ENCODE data around the gene OTUD5.
"Not testable (repeated sequence)": the region's sequence is repeated elsewhere in the genome, so short reads cannot be mapped to it uniquely, and the experiment has no call there.

The OTUD5 gene, protein sequence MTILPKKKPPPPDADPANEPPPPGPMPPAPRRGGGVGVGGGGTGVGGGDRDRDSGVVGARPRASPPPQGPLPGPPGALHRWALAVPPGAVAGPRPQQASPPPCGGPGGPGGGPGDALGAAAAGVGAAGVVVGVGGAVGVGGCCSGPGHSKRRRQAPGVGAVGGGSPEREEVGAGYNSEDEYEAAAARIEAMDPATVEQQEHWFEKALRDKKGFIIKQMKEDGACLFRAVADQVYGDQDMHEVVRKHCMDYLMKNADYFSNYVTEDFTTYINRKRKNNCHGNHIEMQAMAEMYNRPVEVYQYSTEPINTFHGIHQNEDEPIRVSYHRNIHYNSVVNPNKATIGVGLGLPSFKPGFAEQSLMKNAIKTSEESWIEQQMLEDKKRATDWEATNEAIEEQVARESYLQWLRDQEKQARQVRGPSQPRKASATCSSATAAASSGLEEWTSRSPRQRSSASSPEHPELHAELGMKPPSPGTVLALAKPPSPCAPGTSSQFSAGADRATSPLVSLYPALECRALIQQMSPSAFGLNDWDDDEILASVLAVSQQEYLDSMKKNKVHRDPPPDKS

DNA sequence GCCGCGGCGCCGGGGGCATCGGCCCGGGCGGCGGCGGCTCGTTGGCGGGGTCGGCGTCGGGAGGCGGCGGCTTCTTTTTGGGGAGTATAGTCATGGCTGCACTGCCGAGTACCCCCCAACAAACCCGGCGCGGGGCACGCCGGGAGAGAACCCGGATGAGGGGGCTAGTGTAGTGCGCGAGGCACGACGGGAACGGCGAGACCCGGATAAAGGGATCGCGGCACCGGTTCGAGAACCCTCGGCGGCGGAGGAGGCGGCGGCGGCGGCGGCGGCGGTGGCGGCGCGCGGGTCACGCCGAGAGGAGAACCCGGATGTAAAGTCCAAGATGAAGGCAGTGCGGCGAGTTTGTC lies at the start of gene OTUD5:
OTUD5 (minus strand) TSS at position 131 of the 350 bp plus-strand sequence; CDS start at position 94, 37 bp downstream.
- DNase-seq: peak; percentile 78

DNA sequence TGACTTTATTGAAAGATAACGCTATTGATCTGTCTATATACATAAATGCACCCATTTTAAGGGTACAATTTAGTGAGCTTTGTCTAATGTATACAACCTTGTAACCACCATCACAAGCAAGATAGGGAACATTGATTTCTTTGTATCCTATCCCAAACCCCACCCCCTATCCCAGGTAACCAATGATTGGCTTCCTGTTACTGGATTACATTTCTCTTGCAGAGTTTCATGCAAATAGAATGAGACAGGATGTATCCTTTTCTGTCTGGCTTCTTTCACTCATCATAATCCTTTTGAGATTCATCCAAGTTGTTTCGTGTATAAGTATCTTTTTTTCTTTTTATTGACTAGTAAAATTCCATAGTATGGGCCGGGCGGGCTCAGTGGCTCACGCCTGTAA lies 46.3 kb upstream of the OTUD5 start:
- no peak for DNase-seq

DNA sequence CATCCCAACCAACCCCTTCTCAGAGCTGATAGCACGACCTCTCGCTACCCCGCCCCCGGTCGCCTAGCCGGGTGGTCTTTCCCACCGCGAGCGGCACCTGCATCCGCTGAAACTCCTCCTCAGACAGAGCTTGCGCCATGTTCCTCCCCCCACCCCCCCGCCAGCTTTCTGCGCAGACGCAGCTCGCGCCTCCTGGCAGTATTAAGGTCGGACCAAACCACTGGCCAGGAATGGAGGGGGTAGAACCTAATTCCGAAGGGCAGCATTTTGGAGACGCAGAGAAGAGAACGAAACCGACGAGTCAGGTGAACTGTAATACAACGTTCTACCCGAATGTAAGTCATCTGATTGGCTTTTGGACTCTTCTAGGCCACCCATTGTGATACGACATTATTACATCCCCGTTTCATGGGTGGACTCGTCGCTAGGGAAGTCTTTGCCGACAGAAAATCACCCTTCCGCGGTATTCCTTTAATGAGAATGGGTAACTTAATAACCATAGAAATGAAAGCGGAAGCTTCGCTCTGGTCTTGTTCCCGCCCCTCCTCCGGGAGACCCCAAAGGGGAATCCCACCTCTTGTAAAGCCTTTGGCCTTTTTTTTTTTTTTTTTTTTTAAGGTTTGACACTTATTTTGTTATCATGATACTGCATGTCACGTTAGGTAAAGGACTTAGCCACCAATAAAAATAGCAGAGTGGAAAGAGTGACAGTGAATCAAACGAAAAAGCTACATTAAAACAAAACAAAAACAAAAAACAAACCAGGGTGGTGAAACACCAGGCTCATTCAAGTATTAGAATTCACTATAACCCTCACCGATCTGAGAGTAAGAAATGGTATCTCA lies 44.9 kb upstream of the OTUD5 start, which contains the start of gene GRIPAP1:
GRIPAP1 (minus strand) TSS at position 174 of the 845 bp plus-strand sequence; CDS start at position 139, 35 bp downstream.
- DNase-seq: peak; percentile 78

DNA sequence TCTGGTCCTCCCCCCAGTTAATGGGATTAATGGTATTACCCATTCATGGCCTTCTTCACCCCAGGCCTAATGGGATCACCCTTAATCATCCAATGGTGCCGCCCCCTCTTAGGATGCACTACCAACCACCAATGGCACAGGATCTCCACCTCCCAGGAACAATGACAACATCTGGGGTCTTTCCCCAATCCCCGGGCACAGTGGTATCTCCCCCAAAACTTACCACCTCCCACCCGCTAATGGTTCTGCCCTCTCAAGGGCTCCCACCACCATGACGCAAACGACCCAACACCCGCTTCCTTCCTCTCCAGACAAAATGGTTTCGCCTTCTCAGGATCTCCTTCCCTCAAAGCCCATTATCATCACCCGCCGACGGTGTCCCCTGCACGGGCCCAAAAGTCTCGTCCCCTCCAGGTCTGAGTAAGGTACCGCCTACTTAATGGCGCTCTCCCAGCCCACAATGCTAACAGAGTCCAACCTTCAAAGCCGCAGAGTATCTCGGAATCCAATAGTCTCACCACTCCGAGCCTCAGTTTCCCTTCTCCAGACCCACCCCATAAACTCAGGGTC lies 44.2 kb upstream of the OTUD5 start:
- DNase-seq: peak; percentile 40

DNA sequence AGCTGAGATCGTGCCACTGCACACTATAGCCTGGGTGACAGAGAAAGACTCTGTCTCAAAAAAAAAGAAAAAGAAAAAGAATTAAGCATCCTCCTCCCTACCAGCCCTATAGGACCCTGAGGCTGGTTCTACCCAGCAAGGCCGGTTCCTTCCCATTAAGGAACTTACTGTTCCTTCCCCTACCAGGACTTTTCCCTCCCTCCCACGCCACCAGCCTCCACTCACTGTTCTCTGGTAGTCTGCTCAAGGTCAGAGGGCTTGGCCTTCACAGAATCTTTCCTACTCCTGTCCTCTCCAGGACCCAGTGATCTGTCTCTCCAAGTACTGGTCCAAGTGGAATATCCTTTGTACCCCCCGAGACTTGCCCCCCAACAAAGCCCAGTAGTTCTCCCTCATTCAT lies 43.2 kb upstream of the OTUD5 start:
- no peak for DNase-seq

DNA sequence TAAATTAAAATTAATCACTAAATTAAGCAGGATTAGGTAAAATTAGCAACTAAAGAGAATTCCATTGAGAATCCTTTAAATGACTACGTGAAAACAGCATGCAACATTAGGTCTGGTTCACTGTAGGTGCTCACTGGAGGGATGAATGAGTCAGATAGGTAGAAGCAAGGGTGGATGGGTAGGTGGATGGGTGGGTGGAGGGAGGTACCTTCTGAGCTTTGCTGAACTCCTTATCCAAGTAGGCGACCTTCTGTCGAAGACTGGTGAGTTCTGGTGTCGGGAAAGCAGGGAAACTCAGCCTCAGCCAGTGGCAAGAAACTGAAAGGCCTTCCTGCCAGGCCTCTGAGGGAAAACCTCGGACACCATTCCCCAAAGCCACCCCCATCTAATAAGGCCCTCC lies 41.6 kb upstream of the OTUD5 start:
- DNase-seq: peak; percentile 4

DNA sequence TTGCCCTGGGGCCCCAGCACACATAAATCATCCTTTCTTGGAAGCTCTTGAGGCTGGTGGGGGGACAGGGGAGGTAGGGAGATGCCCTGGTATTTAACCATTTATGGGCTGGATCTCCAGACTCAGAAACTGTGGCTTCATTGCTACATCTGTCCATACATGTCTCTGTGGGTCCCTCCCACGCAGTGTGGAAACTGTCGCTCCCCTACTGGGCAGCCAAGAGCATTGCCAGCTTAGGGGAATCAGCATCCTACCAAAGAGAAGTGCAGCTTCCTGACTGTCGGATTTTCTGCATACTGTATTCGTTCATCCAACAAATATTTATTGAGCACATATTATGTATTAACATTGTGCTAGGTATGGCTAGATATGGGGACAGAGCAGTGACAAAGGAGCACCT lies 41.0 kb upstream of the OTUD5 start:
- no peak for DNase-seq

DNA sequence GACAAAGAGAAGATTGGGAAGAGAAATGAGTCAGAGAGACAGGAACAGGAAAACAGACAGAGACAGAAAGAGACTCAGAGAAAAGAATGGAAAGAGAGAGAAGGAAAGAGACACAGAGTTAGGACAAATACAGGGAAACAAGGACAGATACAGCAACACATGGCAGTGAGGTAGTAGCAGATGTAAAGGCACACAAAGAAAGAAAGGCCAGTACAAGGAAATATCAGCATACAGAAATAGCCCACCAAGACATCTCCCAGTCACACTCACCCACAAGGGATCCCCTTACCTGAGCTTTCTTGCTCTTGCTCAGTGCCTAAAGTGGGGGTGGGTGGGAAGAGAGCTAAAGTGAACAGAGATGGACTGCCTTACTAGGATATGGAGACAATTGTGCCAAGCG lies 40.5 kb upstream of the OTUD5 start:
- no peak for DNase-seq

DNA sequence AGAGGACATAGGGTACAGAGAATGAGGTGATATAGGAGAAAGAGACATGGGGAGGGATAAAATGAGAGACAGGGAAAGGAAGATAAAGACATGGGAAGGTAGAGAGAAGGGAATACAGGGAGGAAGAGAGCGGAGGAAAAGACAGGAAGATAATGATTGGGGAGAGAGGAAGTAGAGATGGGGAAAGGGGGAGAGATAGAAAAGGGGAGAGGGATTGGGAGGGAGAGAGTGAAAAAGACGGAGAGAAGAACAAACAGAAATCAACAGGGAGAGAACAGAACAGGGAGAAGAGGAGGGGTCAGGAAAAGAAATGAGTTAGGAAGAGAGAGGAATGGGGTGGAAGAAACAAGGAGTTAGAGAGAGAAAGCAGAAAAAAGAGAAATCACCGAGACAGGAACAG lies 40.0 kb upstream of the OTUD5 start:
- no peak for DNase-seq

DNA sequence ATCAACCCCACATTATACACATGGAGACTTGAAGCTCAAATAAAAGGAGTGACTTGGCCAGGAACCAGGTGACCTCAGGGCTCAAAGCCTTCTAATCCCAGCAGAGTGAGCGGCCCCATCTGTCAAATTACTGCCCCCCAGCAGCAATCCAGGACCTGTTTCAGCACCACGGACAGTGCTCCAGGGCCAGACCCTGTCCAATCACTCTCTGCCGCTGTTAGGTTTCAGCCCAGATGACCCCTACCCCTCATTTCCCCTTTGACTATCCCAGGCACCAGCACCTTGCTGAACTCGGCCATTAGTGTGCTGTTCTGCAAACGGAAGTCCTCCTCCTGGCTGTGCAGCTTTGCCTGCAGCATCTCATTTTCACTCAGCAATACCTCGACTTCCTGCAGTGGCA lies 39.6 kb upstream of the OTUD5 start:
- no peak for DNase-seq

DNA sequence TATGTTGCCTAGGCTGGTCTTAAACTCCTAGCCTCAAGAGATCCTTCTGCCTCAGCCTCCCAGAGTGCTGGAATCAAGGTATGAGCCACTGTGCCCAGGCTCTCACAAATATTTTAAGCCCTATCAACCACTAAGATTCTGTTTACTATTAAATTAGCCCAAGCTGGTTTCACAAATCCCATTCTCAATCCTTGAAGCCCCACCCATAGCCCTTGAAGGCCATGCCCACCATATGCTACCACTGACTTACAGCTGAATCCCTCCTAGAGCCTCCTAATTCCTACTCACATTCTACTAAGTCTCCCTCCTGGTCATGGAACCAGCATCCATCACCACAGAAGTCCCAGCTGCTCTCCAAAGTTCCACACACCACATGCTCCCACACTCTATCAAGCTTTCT lies 34.9 kb upstream of the OTUD5 start:
- DNase-seq: no peak

DNA sequence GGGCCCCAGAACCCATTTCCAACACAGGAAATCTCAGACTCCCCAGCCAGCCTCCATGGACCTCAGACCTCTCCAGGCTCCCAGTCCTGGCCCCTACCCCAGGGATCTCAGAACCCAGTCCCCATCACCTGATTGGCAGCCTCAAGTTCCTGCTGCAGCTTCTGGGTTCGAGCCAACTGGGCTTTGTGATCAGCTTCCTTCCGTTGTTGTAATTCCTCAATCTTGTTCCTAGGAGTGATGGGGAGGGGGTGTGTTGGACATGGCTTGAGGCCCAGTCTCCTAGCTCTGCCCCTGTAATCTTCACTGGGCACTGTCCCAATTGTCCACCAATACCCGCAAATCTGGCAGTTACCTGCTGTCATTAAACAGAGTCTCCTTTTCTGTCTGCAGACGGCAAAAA lies 32.1 kb upstream of the OTUD5 start:
- DNase-seq: no peak

DNA sequence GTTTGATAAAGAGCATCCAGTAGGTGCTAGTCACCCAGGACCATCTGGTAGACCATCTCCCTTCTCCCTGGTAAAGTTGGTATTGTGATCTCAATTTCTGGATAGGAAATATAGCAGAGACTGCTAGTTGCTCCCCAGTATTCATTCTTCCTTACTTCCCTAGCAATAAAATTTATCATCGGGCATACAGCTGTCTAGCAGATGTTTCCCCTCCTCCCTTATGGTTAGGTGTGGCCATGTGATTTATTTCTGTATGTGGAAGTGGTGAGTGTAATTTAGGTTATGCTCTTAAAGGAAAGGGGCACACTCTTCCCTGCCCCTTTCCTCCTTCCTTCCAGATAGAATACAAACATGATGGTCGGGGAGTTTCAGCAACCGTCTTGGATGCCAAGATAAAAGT lies 26.5 kb upstream of the OTUD5 start:
- DNase-seq: no peak

DNA sequence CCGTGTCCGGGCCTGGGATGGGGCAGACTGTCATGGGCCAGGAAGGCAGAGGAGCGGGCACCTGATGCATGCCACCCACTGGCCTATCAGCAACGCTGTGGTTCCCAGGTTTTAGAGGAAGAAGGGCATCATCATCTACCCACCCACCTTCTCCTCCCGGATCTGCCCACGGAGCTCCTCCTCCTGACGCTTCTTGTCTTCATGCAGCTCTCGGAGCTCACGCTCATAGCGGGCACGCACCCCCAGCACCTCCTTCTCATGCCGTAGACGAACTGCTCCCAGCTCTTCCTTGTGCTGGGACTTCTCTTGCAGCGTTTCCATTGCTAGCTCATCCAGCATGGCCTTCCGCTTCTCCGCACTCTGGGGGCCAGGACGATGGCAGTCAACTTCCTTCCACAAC lies 25.7 kb upstream of the OTUD5 start:
- DNase-seq: no peak

DNA sequence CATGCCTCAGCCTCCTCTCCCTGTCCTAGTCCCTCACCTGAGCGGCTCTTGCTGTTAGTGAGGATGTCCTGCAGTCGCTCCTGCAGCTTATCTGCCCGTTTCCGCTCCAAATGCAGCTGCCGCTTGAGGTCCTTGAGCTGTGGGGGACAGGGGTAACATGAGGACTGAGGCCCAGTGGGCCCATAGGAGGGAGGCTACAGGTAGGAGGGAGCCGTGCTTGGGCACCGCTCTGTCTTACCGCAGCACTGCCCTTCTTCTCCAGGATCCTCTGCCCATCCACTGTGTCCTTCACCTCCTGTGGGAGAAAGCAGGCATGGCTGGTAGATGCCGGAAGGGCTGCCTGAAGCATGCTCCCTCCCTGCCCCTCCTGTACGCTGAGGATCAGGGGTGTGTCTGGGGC lies 23.8 kb upstream of the OTUD5 start:
- DNase-seq: no peak

DNA sequence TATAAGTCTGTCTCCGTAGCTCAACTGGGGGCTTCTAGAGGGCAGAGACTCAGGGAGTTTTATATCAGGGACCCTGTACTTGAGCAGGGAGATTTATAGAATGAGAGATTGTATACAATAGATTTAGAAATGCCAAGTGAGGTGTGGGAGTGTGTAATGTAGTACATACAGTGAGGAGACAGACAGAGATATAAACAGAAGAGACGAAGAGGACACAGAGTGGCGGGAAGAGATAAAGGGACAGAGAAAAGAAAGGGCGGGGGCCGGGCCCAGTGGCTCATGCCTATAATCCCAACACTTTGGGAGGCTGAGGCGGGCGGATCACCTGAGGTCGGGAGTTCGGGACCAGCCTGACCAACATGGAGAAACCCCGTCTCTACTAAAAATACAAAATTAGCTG lies 22.9 kb upstream of the OTUD5 start:
- DNase-seq: not testable (repeated sequence)

DNA sequence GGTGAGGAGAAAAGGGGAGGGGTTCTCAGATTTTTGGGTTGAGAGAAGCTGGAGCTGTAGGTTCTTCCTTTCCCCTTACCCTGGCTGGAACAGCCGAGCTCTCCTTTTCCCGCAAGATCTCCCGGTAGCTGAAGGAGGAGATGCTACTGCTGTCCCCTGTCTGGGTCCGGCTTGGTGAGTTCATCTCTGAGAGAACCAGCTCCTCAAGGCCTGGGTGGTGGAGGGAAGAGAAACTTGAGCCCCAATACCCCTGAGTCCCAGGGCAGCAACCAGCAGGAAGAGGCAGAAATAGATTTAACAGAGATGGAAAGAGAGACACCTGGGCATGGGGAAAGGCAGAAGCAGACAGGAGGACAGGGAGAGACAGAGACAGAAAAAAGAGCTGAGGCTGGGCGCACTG lies 20.8 kb upstream of the OTUD5 start:
- no peak for DNase-seq

DNA sequence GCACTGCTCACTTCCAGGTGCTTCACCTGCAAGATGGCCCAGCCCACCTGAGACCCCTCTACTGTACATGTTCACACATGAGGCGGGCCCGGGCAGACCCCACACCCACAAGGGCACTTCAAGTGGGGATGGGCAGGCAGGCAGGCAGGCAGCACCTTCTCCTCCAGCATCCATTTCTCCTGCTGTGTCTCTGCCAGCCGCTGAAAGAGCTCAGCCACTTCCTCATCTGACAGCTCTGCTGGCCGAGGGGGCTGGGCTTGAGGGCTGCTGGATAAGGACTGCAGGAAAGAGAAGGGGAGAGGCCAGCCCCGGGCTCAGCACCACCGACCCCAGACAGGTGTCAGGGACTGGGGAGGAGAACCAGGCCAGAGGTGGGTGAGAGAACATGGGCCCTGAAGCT lies 18.7 kb upstream of the OTUD5 start:
- DNase-seq: no peak

DNA sequence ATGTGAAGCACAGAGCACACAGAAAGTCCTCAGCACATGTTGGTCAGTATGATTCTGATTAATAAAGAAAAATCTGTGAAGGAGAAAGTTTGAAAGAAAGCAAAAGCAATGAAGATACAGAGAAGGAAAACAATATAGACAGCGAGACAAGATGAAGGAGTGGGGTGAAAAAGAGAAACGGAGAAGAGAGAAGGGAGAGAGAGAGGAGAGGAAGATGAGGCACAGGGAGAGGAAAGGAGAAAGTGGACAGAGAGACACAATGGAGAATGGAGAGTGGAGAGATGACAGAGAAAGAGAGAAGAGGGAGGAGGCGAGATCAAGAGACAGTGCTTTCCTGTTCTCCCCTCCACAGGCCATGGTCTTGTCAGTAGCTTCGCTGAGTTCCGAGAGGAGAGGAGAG lies 18.1 kb upstream of the OTUD5 start:
- no peak for DNase-seq

DNA sequence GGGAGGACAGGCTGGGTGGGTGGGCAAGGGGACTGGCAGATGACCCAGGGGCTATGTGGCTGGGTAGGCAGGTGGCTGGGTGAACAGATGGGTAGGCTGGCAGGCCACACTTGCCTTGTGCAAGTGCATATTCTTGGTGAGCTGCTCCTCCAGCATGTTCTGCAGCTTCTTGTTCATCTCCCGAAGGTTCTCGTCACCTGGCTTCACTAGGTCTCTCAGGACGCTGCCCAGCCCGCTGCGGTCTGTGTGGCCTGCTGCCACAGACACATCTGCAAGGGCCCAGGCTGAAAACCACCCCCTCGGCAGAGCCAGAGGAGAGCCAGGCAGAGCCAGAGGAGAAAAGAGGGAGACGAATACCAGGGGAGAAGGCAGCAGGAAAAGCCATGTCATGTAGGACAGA lies 17.6 kb upstream of the OTUD5 start:
- no peak for DNase-seq

DNA sequence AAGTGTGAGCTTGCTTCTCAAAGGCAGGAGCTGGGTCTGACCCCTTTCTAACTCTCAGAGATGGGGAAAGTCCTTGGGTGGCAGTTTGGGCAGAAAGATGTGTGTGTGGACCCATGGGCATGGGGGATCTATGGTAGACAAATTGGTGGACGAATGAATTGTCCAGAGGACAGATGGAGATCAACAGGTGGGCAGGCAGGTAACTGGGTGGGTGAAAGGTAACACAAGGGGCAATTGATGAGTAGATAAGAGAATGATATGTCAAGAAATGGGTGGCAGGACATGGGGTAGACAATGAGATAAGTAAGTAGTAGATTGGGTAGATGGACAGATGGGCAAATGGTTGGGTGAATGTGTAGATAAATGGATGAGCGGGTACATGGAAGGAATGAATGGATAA lies 17.2 kb upstream of the OTUD5 start:
- no peak for DNase-seq

DNA sequence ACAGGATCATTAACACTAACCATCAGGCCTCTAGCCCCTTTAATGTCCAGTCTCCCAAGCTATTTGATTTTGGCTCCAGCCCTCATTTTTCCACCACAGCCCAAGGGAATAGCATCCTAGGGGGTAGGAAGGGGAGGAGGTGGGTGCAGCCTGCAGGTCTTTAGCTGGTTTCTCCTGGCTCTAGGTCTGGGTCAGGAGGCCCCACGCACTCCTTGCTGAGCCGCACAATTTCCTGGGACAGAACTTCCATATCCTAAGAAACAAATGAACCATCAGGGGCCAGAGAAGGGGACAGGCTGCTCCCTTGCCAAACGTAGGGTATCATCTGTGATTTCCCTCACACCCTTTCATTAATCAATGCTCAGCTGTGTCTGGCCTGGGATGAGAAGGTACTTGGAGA lies 16.6 kb upstream of the OTUD5 start:
- no peak for DNase-seq
